ENCODE results near the gene DNAJB4. TPM values are rescaled to one million over a fixed set of nuclear protein-coding genes. Genes with fewer than 3 reads are reported as not detected.
"Not testable (repeated sequence)": the region's sequence is repeated elsewhere in the genome, so short reads cannot be mapped to it uniquely, and the experiment has no call there.

DNAJB4 gene
- total RNA-seq, 1 donor from 2014 or later = 23.2 TPM

DNA sequence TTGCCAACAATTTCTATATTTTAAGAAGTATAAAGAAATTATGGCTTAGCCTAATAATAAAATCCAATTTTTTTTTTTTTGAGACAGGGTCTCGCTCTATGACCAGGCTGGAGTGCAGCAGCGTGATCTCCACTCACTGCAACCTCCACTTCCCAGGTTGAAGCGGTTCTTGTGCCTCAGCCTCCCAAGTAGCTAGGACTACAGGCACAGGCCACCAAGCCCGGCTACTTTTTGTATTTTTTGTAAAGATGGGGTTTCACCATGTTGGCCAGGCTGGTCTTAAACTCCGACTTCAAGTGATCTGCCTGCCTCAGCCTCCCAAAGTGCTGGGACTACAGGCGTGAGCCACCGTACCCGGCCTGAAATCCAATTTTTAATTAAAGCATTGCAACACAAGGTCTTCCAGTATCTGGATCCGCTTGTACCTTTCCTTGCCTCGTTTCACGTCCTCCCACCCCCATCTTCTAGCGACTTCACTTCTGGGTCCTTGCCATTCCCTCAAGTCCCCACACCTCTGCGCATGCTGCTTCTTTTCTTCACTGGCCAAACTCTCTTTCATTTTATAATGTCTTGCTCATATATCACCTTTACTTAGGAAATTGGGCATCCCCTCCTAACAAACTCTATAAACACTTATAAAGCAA lies 28.2 kb upstream of the DNAJB4 start:
- H3K36me3 Mint-ChIP-seq (ENCODE audit: low read depth) = peaks cover 16% of the 10 kb centered on the region
- H3K4me3 Mint-ChIP-seq = no peak overlapping the region
- TF ChIP-seq, protein P1, sequence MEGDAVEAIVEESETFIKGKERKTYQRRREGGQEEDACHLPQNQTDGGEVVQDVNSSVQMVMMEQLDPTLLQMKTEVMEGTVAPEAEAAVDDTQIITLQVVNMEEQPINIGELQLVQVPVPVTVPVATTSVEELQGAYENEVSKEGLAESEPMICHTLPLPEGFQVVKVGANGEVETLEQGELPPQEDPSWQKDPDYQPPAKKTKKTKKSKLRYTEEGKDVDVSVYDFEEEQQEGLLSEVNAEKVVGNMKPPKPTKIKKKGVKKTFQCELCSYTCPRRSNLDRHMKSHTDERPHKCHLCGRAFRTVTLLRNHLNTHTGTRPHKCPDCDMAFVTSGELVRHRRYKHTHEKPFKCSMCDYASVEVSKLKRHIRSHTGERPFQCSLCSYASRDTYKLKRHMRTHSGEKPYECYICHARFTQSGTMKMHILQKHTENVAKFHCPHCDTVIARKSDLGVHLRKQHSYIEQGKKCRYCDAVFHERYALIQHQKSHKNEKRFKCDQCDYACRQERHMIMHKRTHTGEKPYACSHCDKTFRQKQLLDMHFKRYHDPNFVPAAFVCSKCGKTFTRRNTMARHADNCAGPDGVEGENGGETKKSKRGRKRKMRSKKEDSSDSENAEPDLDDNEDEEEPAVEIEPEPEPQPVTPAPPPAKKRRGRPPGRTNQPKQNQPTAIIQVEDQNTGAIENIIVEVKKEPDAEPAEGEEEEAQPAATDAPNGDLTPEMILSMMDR (conservative IDR thresholded peaks at IDR 0.05) = no peak
- no peak overlapping the region for H3K27ac Mint-ChIP-seq (ENCODE audit: unreplicated experiment)
- H3K9me3 Mint-ChIP-seq = no peaks in the 10 kb centered on the region
- H3K4me1 Mint-ChIP-seq = peaks cover 41% of the 10 kb centered on the region
- DNase-seq (ENCODE audit: low read depth, low spot score) = no peak
- no peaks in the 10 kb centered on the region for H3K27me3 Mint-ChIP-seq (ENCODE audit: low read depth)

GRCh38 chr1:77977989-77978292 lies 26.8 kb upstream of the DNAJB4 start:
- DNase-seq (ENCODE audit: low read depth, low spot score) = no peak
- H3K27ac Mint-ChIP-seq (ENCODE audit: unreplicated experiment) = no peak overlapping the region
- H3K4me3 Mint-ChIP-seq = no peak overlapping the region
- TF ChIP-seq, protein P1 (conservative IDR thresholded peaks at IDR 0.05) = no peak
- H3K27me3 Mint-ChIP-seq (ENCODE audit: low read depth) = no peaks in the 10 kb centered on the region
- no peaks in the 10 kb centered on the region for H3K9me3 Mint-ChIP-seq
- peaks cover 39% of the 10 kb centered on the region for H3K4me1 Mint-ChIP-seq
- H3K36me3 Mint-ChIP-seq (ENCODE audit: low read depth) = peaks cover 10% of the 10 kb centered on the region

DNA sequence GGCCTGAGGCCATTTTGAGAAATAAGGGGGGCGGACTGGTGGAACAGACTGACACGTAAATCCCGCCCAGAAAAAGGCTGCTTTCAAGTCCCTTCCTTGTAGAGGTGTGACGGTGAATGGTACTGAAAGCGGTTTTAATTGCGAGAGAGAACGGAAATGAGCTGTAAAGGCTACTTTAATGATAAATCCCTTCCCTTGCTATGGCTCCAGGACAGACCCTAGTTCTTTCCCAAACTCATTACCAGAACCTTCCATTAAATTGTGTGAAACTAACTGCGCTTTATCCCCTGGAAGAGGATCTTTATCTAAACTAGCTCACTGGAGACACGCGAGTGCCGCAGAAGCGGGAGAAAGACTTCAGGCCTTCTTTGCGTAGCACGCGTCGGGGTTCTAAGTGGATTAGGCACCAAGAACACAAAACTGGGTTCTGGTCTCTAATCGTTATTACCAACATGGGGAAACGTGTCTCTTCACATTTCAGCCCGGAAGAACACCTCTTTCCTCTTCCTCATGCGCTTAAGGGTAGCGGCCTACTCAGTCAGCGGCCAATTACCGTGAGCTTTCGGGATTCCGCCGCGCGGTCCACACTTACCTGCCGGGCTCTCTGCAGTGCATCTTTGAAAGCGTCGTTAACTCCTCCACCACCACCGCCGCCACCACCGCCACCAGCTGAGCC lies 26.3 kb upstream of the DNAJB4 start:
- H3K4me3 Mint-ChIP-seq = no peak overlapping the region

GRCh38 chr1:77978969-77979876 lies 25.5 kb upstream of the DNAJB4 start, which contains the start of gene FUBP1:
FUBP1 (minus strand) TSS chr1:77979072; CDS start chr1:77979004, 68 bp downstream.
- no peak within 1 kb of the TSS for H3K27ac Mint-ChIP-seq (ENCODE audit: unreplicated experiment)
- H3K27me3 Mint-ChIP-seq (ENCODE audit: low read depth) = no peaks in the 10 kb centered on the region
- TF ChIP-seq, protein P1 (conservative IDR thresholded peaks at IDR 0.05) = peak; percentile 69
- H3K4me1 Mint-ChIP-seq = peaks cover 44% of the 10 kb centered on the region
- peaks cover 8% of the 10 kb centered on the region for H3K36me3 Mint-ChIP-seq (ENCODE audit: low read depth)
- H3K9me3 Mint-ChIP-seq = no peaks in the 10 kb centered on the region
- DNase-seq (ENCODE audit: low read depth, low spot score) = peak; percentile 94
- no peak within 1 kb of the TSS for H3K4me3 Mint-ChIP-seq

More for the DNA sequence above, 26.3 kb upstream of the DNAJB4 start:
- Mint-ChIP-seq H3K27me3 (ENCODE audit: low read depth) (no peaks in the 10 kb centered on the region), H3K27ac (ENCODE audit: unreplicated experiment) (no peak overlapping the region), H3K4me1 (peaks cover 39% of the 10 kb centered on the region), H3K36me3 (ENCODE audit: low read depth) (peaks cover 10% of the 10 kb centered on the region), H3K9me3 (no peaks in the 10 kb centered on the region)
- TF ChIP-seq, protein P1 (conservative IDR thresholded peaks at IDR 0.05) = no peak
- DNase-seq (ENCODE audit: low read depth, low spot score) = peak; percentile 63

DNA sequence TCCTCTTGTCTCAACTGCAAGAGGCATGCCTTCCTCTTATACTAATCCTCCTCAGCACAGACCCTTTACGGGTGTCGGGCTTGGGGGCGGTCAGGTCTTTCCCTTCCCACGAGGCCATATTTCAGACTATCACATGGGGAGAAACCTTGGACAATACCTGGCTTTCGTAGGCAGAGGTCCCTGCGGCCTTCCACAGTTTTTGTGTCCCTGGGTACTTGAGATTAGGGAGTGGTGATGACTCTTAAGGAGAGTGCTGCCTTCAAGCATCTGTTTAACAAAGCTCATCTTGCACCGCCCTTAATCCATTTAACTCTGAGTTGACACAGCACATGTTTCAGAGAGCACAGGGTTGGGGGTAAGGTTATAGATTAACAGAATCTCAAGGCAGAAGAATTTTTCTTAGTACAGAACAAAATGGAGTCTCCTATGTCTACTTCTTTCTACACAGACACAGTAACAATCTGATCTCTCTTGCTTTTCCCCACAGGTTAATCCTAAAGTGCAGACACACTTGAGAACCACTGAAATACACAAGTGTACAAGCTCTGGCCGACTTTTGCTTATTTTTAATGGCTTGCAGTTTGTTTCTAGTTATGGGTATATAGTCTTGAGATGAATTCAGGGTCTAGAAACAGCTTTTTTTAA lies 21.3 kb upstream of the DNAJB4 start:
- not testable (repeated sequence) for H3K9me3 Mint-ChIP-seq; H3K27me3 Mint-ChIP-seq (ENCODE audit: low read depth); H3K36me3 Mint-ChIP-seq (ENCODE audit: low read depth); H3K27ac Mint-ChIP-seq (ENCODE audit: unreplicated experiment); DNase-seq (ENCODE audit: low read depth, low spot score)
- Mint-ChIP-seq H3K4me3 (peak overlapping the region; percentile 48), H3K4me1 (peaks cover 28% of the 10 kb centered on the region)

Measured in neural crest cell (in vitro differentiated cells).